Left lung (tissue), 10 donors: Measurements from ENCODE around the gene USP32. TPM values are rescaled to one million over a fixed set of nuclear protein-coding genes. Genes with fewer than 3 reads are reported as not detected.

Source experiments
- ATAC-seq: fragments of 200-7000 bp; cut with Tn5 transposase; one replicate; pipeline ENCODE4 v1.9.1; 2020; ENCODE audit warnings: moderate library complexity
- DNase-seq, 4 donors: peaks; one replicate each; pipeline ENCODE4 v3.0.0-alpha.2; 2013 to 2020
- H3K27ac ChIP-seq, 2 donors: fragments of 200-600 bp; sonication (generic) in 1 of 2; one replicate each; pipeline versions ENCODE4 v1.5.0 to v1.8.0; 2020 to 2021
- H3K27me3 ChIP-seq, 2 donors: fragments of 200-600 bp; sonication (generic) in 1 of 2; one replicate each; pipeline versions ENCODE4 v1.5.0 to v1.8.0; 2020 to 2021
- H3K36me3 ChIP-seq, 2 donors: fragments of 200-600 bp; sonication (generic) in 1 of 2; one replicate each; pipeline versions ENCODE4 v1.5.0 to v1.8.0; 2020 to 2021
- H3K4me1 ChIP-seq, 2 donors: fragments of 200-600 bp; one replicate each; pipeline ENCODE4 v1.8.0; 2021
- H3K4me3 ChIP-seq, 2 donors: fragments of 200-600 bp; sonication (generic) in 1 of 2; one replicate each; pipeline versions ENCODE4 v1.5.0 to v1.8.0; 2020 to 2021; ENCODE audit warnings: mild to moderate bottlenecking in 1 of 2
- H3K9me3 ChIP-seq, 2 donors: fragments of 200-600 bp; sonication (generic) in 1 of 2; one replicate each; pipeline versions ENCODE4 v1.5.0 to v1.8.0; 2020 to 2021
- intact Hi-C, 2 donors: fragments of 100-400 bp; cut with DNase I; formaldehyde crosslinking; loops; one replicate each; pipeline versions ENCODE4 v1.11.2 to v1.14.2; 2022
- polyA plus RNA-seq, 6 donors: library from polyadenylated mRNA; unstranded; fragments of 120-200 nt; gene quantifications; one replicate each; pipeline ENCODE4 v1.2.1, GENCODE V29; 2013; ENCODE audit not compliant: insufficient read length in 6 of 6
- total RNA-seq, 2 donors: library from RNA; stranded (reverse); fragmentation: NEBNext Ultra II Directional; extraction: Animal tissue kit (Norgen Biotek cat#: 25700); gene quantifications; one replicate each; pipeline ENCODE4 v1.2.1, GENCODE V29; 2021
- TF ChIP-seq, protein P1 (sequence below), 2 donors: fragments of 200-600 bp; sonication (generic) in 1 of 2; IDR thresholded peaks; one replicate each; pipeline versions ENCODE4 v1.5.0 to v1.8.0; 2021; ENCODE audit warnings: antibody characterized with exemption in 2 of 2
- donor health status: DM: no; HTN: yes; CAD: no.
- donor health status: DM: no; HTN: no; CAD: no.

The USP32 gene
- total and polyA plus RNA-seq, 8 donors = 30.7 to 73.2 (median 37.7) TPM

GRCh38 chr17:60154616-60155426, 237.1 kb downstream of the USP32 start:
- H3K9me3 ChIP-seq = no peaks in the 10 kb centered on the region
- TF ChIP-seq, protein P1, sequence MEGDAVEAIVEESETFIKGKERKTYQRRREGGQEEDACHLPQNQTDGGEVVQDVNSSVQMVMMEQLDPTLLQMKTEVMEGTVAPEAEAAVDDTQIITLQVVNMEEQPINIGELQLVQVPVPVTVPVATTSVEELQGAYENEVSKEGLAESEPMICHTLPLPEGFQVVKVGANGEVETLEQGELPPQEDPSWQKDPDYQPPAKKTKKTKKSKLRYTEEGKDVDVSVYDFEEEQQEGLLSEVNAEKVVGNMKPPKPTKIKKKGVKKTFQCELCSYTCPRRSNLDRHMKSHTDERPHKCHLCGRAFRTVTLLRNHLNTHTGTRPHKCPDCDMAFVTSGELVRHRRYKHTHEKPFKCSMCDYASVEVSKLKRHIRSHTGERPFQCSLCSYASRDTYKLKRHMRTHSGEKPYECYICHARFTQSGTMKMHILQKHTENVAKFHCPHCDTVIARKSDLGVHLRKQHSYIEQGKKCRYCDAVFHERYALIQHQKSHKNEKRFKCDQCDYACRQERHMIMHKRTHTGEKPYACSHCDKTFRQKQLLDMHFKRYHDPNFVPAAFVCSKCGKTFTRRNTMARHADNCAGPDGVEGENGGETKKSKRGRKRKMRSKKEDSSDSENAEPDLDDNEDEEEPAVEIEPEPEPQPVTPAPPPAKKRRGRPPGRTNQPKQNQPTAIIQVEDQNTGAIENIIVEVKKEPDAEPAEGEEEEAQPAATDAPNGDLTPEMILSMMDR (IDR thresholded peaks at IDR 0.05) = no peak
- intact Hi-C loops = no loop called here
- peaks cover 9 to 50% of the 10 kb centered on the region in 2 donors for H3K4me1 ChIP-seq
- H3K27ac ChIP-seq = peak overlapping the region in 1 of 2 donors; percentile 60
- peaks cover 0 to 18% of the 10 kb centered on the region in 2 donors for H3K36me3 ChIP-seq
- ATAC-seq = peak; percentile 59
- DNase-seq = no peak
- H3K27me3 ChIP-seq = peaks cover 20 to 50% of the 10 kb centered on the region in 2 donors
- no peak overlapping the region for H3K4me3 ChIP-seq

DNA sequence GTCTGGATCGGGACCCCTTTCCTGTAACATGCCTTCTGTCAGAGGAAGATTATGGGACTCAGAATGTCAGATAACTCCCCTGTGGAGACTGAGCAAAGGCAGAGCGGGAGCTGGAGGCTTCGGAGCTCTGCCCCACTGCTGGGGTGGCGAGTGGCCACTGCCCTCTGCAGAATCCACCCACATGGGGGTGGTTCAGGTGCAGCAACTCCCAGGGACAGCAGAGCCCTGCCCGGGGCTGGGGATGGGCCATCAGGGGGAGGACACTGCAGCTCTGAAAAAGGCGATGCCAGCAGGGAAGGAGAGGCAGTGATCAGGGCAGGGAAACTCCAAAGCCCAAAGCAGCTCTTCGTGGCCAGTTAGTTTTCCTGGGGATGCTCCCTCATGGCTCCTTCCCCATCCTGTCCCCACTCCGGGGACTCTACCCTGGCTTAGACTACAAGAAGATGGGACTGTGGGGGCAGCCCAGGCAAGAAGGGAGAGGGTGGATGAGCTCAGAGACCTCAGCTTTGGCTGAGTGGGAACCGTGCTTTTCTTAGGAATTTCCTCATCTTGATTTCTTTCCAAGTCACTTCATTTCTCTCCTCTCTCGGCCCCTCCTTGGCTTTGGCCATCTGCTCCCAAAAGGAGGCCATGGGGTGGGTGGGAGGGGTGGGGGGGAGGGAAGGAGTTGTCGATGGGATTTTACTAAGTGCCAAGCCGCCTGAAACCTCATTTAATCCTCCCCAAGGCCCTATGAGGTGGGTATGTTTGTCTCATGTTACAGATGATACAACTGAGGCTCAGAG, 238.1 kb downstream of the USP32 start:
- ATAC-seq = peak; percentile 17

DNA sequence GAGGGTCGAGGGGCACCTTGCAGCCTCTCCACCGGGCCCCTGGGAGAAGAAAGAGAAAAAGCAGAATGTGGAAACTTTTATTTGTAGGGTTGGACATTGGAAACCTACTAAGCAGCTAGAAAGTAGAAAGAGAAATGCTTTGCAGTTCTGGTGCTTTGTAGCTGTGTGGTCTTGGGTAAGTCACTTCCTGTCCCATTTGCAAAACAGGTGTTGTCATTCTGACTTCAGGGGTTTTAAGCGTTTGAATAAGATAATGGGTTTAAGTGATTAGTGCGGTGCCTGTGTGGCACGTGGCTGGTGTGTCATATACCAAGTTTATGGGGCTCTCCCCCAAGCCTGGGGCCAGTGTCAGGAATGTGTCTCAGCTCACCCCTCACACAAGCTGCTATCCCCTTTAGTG, 240.6 kb downstream of the USP32 start:
- Histone ChIP-seq H3K4me1 (peaks cover 10 to 83% of the 10 kb centered on the region in 2 donors), H3K9me3 (no peaks in the 10 kb centered on the region), H3K27ac (peak overlapping the region in 1 of 2 donors; percentile 80), H3K4me3 (peak overlapping the region in 1 of 2 donors; percentile 52), H3K36me3 (no peaks in the 10 kb centered on the region), H3K27me3 (peaks cover 32 to 70% of the 10 kb centered on the region in 2 donors)
- DNase-seq (no peak), ATAC-seq (no peak)
- intact Hi-C loops = no loop called here
- TF ChIP-seq, protein P1 (IDR thresholded peaks at IDR 0.05) = no peak

More for the DNA sequence above, 238.1 kb downstream of the USP32 start:
- intact Hi-C loops = no loop called here
- peak overlapping the region in 1 of 2 donors; percentile 60 for H3K27ac ChIP-seq
- DNase-seq = peak in 1 of 4 donors; percentile 67
- TF ChIP-seq, protein P1 (IDR thresholded peaks at IDR 0.05) = no peak
- no peaks in the 10 kb centered on the region for H3K9me3 ChIP-seq
- H3K27me3 ChIP-seq = peaks cover 31 to 53% of the 10 kb centered on the region in 2 donors
- peaks cover 0 to 9% of the 10 kb centered on the region in 2 donors for H3K36me3 ChIP-seq
- peaks cover 10 to 60% of the 10 kb centered on the region in 2 donors for H3K4me1 ChIP-seq
- no peak overlapping the region for H3K4me3 ChIP-seq

DNA sequence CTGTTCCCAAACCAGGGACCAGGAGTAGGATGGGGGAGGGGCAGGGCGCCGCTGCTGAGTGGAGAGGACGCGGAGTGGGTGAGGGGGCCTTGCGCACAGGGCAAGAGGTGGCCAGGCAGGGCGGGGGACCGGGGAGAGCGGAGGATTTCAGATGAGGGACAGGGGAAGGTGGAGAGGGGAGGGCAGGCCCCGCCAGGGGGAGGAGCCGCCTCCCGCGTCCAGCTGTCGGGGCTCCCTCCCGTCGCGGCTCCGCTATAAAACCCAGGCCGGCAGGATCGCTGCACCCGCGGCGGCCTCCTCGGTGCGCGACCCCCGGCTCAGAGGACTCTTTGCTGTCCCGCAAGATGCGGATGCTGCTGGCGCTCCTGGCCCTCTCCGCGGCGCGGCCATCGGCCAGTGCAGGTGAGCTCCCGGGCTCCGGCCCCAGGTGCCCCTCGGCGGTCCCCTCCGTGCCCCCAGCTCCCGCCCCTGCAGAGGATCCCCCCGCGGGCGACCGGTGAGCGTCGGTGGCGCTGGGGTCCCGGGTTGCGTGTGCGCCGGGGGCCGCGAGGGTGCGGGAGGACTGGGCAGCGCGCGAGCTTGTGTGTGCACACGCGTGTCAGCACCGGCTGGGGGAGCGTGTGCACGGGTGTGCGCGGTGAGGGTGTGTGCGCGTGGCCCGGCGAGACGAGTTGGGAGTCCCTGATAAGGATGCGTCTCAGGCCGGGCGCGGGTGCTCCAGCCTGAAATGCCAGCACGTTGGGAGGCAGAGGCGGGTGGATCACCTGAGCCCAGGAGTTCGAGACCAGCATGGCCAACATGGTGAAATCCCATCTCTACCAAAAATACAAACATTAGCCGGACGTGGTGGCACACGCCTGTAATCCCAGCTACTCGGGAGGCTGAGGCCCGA, 242.0 kb downstream of the USP32 start, which contains the start of gene CA4:
Gene CA4, plus strand, starts transcription at position 283 of the 892 bp plus-strand sequence. Its CDS starts 62 bp downstream, at position 345.
- Histone ChIP-seq H3K4me1 (peaks cover 10 to 95% of the 10 kb centered on the region in 2 donors), H3K4me3 (peak within 1 kb of the TSS; percentile 6 to 52), H3K27me3 (peaks cover 32 to 83% of the 10 kb centered on the region in 2 donors), H3K9me3 (no peaks in the 10 kb centered on the region), H3K36me3 (no peaks in the 10 kb centered on the region), H3K27ac (peak within 1 kb of the TSS in 1 of 2 donors; percentile 80)
- TF ChIP-seq, protein P1 (IDR thresholded peaks at IDR 0.05) = no peak
- ATAC-seq (no peak), DNase-seq (peak in 1 of 4 donors; percentile 87)
- intact Hi-C loops = no loop called here
